SK-MEL-5 (cell line): ENCODE measurements around the gene FAM221B. TPM values are rescaled to one million over a fixed set of nuclear protein-coding genes. Genes with fewer than 3 reads are reported as not detected.

Experiments used
- DNase-seq: peaks from one replicate; pipeline ENCODE4 v3.0.0-alpha.2; 2016; ENCODE audit warnings: low read depth, low spot score
- in situ Hi-C: cut with HindIII; loops from 2 replicates; pipeline ENCODE4 v1.10.0; 2016; ENCODE audit warnings: low sequenced_read_pairs, high pct_unique_total_duplicates, low pct_unique_long_range_greater_than_20kb
- small RNA-seq, 2 experiments: library from RNA; depleted of rRNA; stranded (forward); fragments of <200 nt; gene quantifications; one replicate each; pipeline ENCODE3, GENCODE V24; 2014
- total RNA-seq: library from RNA; depleted of rRNA; stranded (reverse); fragments of >200 nt; shearing (Covaris generic); gene quantifications from 2 replicates; pipeline ENCODE4 v1.2.3, GENCODE V29; 2014; rRNA removed

The FAM221B gene
- total RNA-seq, 1 experiment from 2014 or later, result not detected

GRCh38 chr9:35776018-35776417 is 52.5 kb downstream of the FAM221B start:
- DNase-seq, result no peak
- in situ Hi-C loops, result no loop called here

GRCh38 chr9:35774907-35775635 is 53.5 kb downstream of the FAM221B start:
- in situ Hi-C loops, result no loop called here
- DNase-seq, result no peak

GRCh38 chr9:35771943-35772342 is 56.6 kb downstream of the FAM221B start:
- DNase-seq, result no peak

GRCh38 chr9:35771534-35771933 is 57.0 kb downstream of the FAM221B start:
- in situ Hi-C loops, result no loop called here

More at GRCh38 chr9:35771943-35772342, 56.6 kb downstream of the FAM221B start:
- in situ Hi-C loops, result no loop called here

GRCh38 chr9:35771075-35771433 is 57.5 kb downstream of the FAM221B start:
- in situ Hi-C loops, result no loop called here
- no peak for DNase-seq

More at GRCh38 chr9:35771534-35771933, 57.0 kb downstream of the FAM221B start:
- peak; percentile 27 for DNase-seq

GRCh38 chr9:35769763-35770162 is 58.8 kb downstream of the FAM221B start:
- in situ Hi-C loops, result no loop called here
- no peak for DNase-seq

- no peak for DNase-seq
- in situ Hi-C loops, result no loop called here
Measured at GRCh38 chr9:35767458-35767857, 61.1 kb downstream of the FAM221B start.

GRCh38 chr9:35766997-35767396 is 61.5 kb downstream of the FAM221B start:
- in situ Hi-C loops, result no loop called here
- DNase-seq, result no peak

Small RNAs within 50 kb of the gene (small RNA-seq; reads per million reads assigned to genes)
- gene HINT2, result 0 to 0.05 reads per million in 2 experiments

Other genes starting within 250 kb of the FAM221B start
- gene TESK1, start 223.5 kb downstream of the FAM221B start, total RNA-seq, result 4.1 and 5.5 TPM in 2 replicates
- gene CD72, start 210.3 kb downstream of the FAM221B start, total RNA-seq, result 0.43 and 0.63 TPM in 2 replicates
- not detected in 2 replicates for gene SIT1, start 177.8 kb downstream of the FAM221B start, total RNA-seq
- 21,584 and 34,307 TPM in 2 replicates for gene RMRP, start 170.7 kb downstream of the FAM221B start, total RNA-seq
- 11.8 and 20.0 TPM in 2 replicates for gene CCDC107, start 170.4 kb downstream of the FAM221B start, total RNA-seq
- gene ARHGEF39, start 163.5 kb downstream of the FAM221B start, total RNA-seq, result 4.8 and 5.9 TPM in 2 replicates
- 0.29 TPM in 1 of 2 replicates, not detected in the other for gene CA9, start 154.8 kb downstream of the FAM221B start, total RNA-seq
- 3.5 and 3.8 TPM in 2 replicates for gene TPM2, start 138.8 kb downstream of the FAM221B start, total RNA-seq
- 58.0 and 66.8 TPM in 2 replicates for gene TLN1, start 96.5 kb downstream of the FAM221B start, total RNA-seq
- gene CREB3, start 96.1 kb downstream of the FAM221B start, total RNA-seq, result 21.8 and 27.2 TPM in 2 replicates
- gene GBA2, start 79.5 kb downstream of the FAM221B start, total RNA-seq, result 32.1 and 37.1 TPM in 2 replicates
- gene RGP1, start 79.4 kb downstream of the FAM221B start, total RNA-seq, result 12.2 and 12.4 TPM in 2 replicates
- not detected in 2 replicates for gene MSMP, start 74.5 kb downstream of the FAM221B start, total RNA-seq
- 0.53 and 1.1 TPM in 2 replicates for gene NPR2, start 37.1 kb downstream of the FAM221B start, total RNA-seq
- gene SPAG8, start 16.5 kb downstream of the FAM221B start, total RNA-seq, result 0.05 TPM in 1 of 2 replicates, not detected in the other
- 19.7 and 26.2 TPM in 2 replicates for gene HINT2, start 13.7 kb downstream of the FAM221B start, total RNA-seq
- 0.55 and 1.0 TPM in 2 replicates for gene TMEM8B, start 496 bp upstream of the FAM221B start, total RNA-seq
- not detected in 2 replicates for gene OR13J1, start 41.7 kb upstream of the FAM221B start, total RNA-seq
- not detected in 2 replicates for gene HRCT1, start 77.5 kb upstream of the FAM221B start, total RNA-seq
- gene SPAAR, start 80.8 kb upstream of the FAM221B start, total RNA-seq, result not detected in 2 replicates
- gene OR2S2, start 129.4 kb upstream of the FAM221B start, total RNA-seq, result not detected in 2 replicates
- 7.9 and 10.0 TPM in 2 replicates for gene RECK, start 208.2 kb upstream of the FAM221B start, total RNA-seq